ENCODE results near the gene TSSC4. TPM values are rescaled to one million over a fixed set of nuclear protein-coding genes. Genes with fewer than 3 reads are reported as not detected.

The TSSC4 gene
- total RNA-seq, 8 experiments from 2014 or later = 34.1 to 51.2 (median 42.6) TPM

DNA sequence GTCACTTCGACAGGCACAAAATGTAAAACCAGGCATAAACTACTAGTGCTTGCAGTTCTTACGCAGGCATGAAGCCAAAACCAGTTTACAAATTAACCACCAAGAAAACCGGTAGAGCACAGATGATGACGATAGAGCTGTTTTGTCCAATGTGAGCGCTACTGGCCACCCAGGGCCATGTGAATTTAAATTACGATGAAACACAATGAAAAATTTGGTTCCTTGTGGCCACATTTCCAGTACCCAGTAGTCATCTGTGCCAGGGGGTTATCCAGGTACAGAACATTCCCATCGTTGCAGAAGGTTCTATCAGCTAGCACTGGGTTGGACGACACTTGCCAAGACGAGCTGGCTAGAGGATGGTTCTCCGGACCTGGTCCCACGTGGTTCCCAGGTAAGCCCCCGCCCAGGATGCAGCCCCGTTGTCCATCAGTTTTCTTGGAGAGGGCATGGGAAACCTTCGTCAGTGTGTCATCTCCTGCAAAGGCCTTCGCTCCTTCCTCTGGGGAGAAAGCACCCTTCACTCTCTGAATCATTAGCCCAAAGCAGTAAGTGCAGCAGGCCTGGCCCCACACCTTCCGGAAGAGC, 24.5 kb upstream of the TSSC4 start:
- in situ Hi-C loops (cut with MboI; ENCODE audit: low pct_unique_long_range_greater_than_20kb in 2 of 9, low sequenced_read_pairs in 9 of 9, unreplicated experiment in 9 of 9) = no loop called here
- H3K27ac ChIP-seq = no peak overlapping the region
- no peak for ATAC-seq (replicated peaks in 6 of 8)
- H3K4me3 ChIP-seq = no peak overlapping the region
- H3K4me1 ChIP-seq (replicated peaks in 1 of 2) = peaks cover 3 to 5% of the 10 kb centered on the region in 2 donors
- WGBS, 10 experiments = 73 to 100% (median 88%) methylated on average over 1 to 9 of the region's 16 CpGs; no CpG with 5 or more reads in 1 of the 10 experiments

GRCh38 chr11:2376751-2377451, 23.6 kb upstream of the TSSC4 start, which contains the start of gene CD81:
Gene CD81 (plus strand): TSS chr11:2377310. CDS start chr11:2377550, 240 bp downstream.
- H3K27ac ChIP-seq = peak within 1 kb of the TSS in 1 of 2 donors; percentile 61
- ATAC-seq (replicated peaks in 6 of 8) = peak; percentile 25 to 73 (median 66)
- WGBS, 10 experiments = 0 to 32% (median 13%) methylated on average over 1 to 4 of the region's 65 CpGs; no CpG with 5 or more reads in 6 of the 10 experiments
- in situ Hi-C loops (cut with MboI; ENCODE audit: low pct_unique_long_range_greater_than_20kb in 2 of 9, low sequenced_read_pairs in 9 of 9, unreplicated experiment in 9 of 9) = no loop called here
- peaks cover 3 to 8% of the 10 kb centered on the region in 2 donors for H3K4me1 ChIP-seq (replicated peaks in 1 of 2)
- H3K4me3 ChIP-seq = peak within 1 kb of the TSS; percentile 66 to 100 (median 95)

DNA sequence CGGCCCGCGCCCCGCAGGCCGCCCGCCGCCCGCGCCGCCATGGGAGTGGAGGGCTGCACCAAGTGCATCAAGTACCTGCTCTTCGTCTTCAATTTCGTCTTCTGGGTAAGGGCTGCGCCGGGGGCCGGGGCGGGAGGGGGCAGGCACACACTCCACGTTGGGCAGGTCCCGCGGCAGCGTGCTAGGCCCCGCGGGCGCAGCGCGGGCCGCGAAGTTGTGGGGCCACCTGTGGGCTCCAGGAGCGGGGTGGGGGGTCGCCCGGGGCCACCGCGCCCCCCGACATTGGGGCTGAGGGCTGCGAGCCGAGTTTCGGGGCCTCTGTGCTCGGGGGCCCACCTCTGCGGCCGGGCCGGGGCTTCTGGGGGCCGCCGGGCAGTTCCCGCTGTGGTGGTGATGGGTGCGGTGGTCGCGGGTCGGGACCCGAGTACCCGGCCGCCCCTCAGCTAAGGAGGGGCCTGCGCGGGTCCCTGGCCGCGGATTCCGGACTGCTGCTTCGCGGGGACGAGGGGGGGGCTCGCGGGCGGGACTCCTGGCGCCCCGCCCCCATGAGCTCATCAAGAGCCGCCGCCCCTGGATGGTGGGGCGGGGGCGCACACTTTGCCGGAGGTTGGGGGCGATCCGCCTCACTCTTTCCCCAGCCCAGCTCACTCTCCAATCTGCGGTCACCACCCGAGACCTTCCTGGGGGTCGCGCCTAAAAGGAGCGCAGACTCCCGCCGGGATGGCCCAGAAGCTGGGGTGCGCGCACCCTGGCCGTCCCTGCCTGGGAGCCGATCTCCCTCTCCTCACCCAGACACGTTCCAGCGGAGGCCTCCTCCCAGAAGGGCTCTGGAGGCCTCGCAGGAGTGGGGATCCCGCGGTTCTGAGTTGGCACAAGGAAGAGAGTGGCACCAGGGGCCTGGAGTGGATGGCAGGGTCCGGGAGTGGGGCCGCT, 22.8 kb upstream of the TSSC4 start:
- in situ Hi-C loops (cut with MboI; ENCODE audit: low pct_unique_long_range_greater_than_20kb in 2 of 9, low sequenced_read_pairs in 9 of 9, unreplicated experiment in 9 of 9) = no loop called here
- peak; percentile 16 to 67 (median 57) for ATAC-seq (replicated peaks in 6 of 8)
- Histone ChIP-seq H3K4me3 (peak overlapping the region; percentile 66 to 100 (median 95)), H3K4me1 (replicated peaks in 1 of 2) (peaks cover 3 to 13% of the 10 kb centered on the region in 2 donors), H3K27ac (peak overlapping the region in 1 of 2 donors; percentile 61)
- WGBS, 10 experiments = 0% methylated on average over 2 to 5 of the region's 88 CpGs; no CpG with 5 or more reads in 6 of the 10 experiments

DNA sequence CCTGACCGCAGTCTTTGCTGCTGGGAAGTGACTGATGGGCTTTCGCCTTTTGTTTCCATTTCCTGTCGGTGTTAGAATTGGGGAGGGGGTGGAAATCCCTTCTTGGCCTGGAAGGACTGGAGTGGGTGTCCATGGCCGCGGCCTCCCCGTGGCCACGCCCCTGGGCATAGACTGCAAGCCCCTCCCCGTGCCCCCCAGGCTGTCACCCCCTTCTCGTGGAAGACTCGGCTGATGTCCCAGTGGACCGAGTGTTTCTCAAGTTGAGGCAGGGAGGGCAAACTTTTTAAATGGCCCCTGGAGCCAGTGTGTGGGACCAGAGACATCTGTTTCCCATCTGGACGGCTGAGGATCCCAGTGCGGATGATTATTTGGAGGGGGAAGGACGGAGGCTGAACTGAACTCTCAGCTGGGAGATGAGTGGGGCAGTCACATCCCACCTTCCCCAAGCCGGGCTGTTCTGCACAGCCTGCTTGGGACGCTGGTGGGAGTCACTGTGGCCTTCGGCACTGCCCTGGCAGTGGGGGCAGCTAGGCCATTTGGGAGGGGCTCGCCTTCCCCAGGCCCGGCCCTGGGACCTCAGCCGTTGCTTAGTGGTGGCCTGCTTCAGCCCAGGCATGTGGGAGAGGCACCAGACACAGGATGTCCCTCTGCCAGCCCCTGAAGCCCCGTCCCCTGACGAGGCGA, 21.9 kb upstream of the TSSC4 start:
- H3K4me3 ChIP-seq = peak overlapping the region; percentile 66 to 100 (median 95)
- no peak overlapping the region for H3K27ac ChIP-seq
- in situ Hi-C loops (cut with MboI; ENCODE audit: low pct_unique_long_range_greater_than_20kb in 2 of 9, low sequenced_read_pairs in 9 of 9, unreplicated experiment in 9 of 9) = no loop called here
- ATAC-seq (replicated peaks in 6 of 8) = peak in 5 of 8 experiments; percentile 6 to 52 (median 13)
- whole genome bisulfite sequencing, 10 experiments = 0% methylated on average over 1 to 3 of the region's 23 CpGs; no CpG with 5 or more reads in 6 of the 10 experiments
- peaks cover 3 to 16% of the 10 kb centered on the region in 2 donors for H3K4me1 ChIP-seq (replicated peaks in 1 of 2)

- in situ Hi-C loops (cut with MboI; ENCODE audit: low pct_unique_long_range_greater_than_20kb in 2 of 9, low sequenced_read_pairs in 9 of 9, unreplicated experiment in 9 of 9) = no loop called here
- H3K4me3 ChIP-seq = no peak overlapping the region
- peak in 3 of 8 experiments; percentile 0 to 3 (median 1) for ATAC-seq (replicated peaks in 6 of 8)
- H3K4me1 ChIP-seq (replicated peaks in 1 of 2) = peaks cover 3 to 16% of the 10 kb centered on the region in 2 donors
- 5 to 100% (median 60%) methylated on average over 1 to 5 of the region's 11 CpGs; no CpG with 5 or more reads in 6 of the 10 experiments for WGBS, 10 experiments
- no peak overlapping the region for H3K27ac ChIP-seq
Observed at GRCh38 chr11:2379466-2380174, 20.9 kb upstream of the TSSC4 start.

DNA sequence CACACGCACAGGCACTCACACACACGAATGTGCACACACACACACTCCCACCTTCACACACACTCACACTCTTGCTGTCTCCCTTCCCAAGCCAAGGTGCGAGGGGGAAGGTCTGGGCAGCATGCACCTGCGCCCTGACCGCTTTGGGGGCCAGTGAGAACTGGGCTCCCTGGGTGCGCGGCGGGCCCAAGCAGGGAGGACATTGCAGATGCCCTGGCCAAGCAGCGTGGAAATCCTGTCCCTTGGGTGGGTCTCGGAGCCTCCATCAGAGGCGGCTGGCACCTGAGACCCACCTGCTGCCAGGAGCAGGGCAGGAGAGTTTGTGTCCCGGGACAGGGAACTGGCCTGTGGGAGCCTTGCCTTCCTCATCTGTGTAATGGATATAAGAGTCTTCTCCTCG, 20.2 kb upstream of the TSSC4 start:
- no peak for ATAC-seq (replicated peaks in 6 of 8)
- H3K27ac ChIP-seq = no peak overlapping the region
- WGBS, 10 experiments = 20 to 86% methylated on average over 1 to 6 of the region's 13 CpGs; no CpG with 5 or more reads in 8 of the 10 experiments
- in situ Hi-C loops (cut with MboI; ENCODE audit: low pct_unique_long_range_greater_than_20kb in 2 of 9, low sequenced_read_pairs in 9 of 9, unreplicated experiment in 9 of 9) = no loop called here
- H3K4me1 ChIP-seq (replicated peaks in 1 of 2) = peaks cover 3 to 16% of the 10 kb centered on the region in 2 donors
- H3K4me3 ChIP-seq = no peak overlapping the region

DNA sequence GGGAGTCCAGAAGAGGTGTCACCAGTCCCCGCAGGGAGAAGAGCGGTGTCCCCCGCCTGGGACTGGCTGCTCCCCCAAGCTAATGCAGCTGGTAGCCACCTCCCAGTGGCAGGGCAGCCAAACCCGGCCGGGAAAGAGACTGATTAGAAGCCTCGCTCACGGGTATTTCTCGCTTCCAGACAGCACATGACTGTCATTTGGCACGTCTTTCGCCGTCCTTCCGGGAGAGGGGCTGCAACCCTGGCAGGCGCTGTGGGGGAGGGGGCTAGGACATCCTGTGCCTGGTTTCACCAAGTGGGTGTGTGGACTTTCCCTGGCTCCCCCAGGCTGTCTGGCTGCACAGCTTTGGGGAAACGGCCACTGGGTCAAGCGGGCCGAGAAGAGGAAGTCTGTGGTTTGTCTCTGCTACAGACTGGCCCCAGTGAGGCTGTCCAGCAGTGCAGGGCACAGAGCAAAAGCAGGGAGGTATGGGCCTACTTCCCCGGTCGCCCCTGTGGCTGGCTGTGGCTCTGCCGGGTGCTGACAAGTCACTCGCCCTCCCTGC, 19.7 kb upstream of the TSSC4 start:
- Histone ChIP-seq H3K4me1 (replicated peaks in 1 of 2) (peaks cover 3 to 16% of the 10 kb centered on the region in 2 donors), H3K27ac (no peak overlapping the region), H3K4me3 (no peak overlapping the region)
- in situ Hi-C loops (cut with MboI; ENCODE audit: low pct_unique_long_range_greater_than_20kb in 2 of 9, low sequenced_read_pairs in 9 of 9, unreplicated experiment in 9 of 9) = no loop called here
- ATAC-seq (replicated peaks in 6 of 8) = peak in 1 of 8 experiments; percentile 2
- WGBS, 10 experiments = 40 to 100% (median 73%) methylated on average over 1 to 8 of the region's 20 CpGs; no CpG with 5 or more reads in 5 of the 10 experiments

DNA sequence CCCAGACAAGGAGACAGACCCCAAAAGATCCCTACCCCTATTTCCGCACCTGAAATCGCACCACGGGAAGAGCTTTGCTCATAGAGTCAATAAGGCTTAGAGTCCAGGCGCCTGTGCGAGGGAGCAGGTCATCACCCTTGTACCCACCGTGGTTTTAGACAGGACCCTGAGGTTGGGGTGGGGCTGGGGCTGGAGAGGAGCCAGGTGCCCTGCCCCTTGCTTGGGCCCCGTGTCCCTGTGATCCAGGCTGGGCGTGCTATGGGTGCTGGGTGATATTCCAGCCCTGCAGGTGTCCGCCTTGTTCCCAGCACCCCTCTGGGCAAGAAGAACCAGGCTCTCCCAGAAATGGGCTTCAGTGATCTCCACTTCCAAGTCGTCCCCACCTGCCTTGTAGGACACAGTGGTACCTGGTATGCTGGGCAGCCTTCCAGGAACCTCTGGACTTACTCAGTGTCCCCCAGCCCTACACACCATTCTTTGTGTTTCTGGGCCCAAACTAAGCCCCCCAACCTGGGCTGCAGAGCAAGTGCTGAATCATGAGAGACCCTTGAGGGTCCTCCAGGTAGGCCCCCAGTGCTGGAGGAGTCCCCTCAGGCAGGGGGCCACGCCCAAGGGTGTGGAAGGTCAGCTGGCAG, 18.9 kb upstream of the TSSC4 start:
- WGBS, 10 experiments = 82 to 100% (median 85%) methylated on average over 2 to 5 of the region's 11 CpGs; no CpG with 5 or more reads in 6 of the 10 experiments
- H3K4me1 ChIP-seq (replicated peaks in 1 of 2) = peaks cover 3 to 21% of the 10 kb centered on the region in 2 donors
- ATAC-seq (replicated peaks in 6 of 8) = no peak
- in situ Hi-C loops (cut with MboI; ENCODE audit: low pct_unique_long_range_greater_than_20kb in 2 of 9, low sequenced_read_pairs in 9 of 9, unreplicated experiment in 9 of 9) = no loop called here
- no peak overlapping the region for H3K27ac ChIP-seq
- no peak overlapping the region for H3K4me3 ChIP-seq

DNA sequence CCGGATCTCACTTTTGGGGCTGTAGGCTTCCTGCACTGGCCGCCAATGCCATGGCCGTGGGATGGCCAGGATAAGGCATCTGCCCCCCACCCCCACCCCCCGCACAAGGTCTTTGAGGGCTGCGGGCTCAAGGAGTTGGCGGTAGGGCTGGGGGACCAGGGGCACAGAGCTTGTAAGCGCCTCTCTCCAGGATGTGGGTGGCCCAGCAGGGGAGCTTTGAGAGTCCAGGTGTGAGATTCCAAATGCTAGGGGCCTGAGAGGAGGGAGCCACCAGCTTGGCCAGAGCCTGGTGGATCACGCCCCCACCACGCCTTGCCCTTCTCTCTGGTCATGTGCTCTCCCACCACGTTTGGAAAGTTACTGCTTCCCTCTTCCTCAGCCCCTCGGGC, 18.4 kb upstream of the TSSC4 start:
- in situ Hi-C loops (cut with MboI; ENCODE audit: low pct_unique_long_range_greater_than_20kb in 2 of 9, low sequenced_read_pairs in 9 of 9, unreplicated experiment in 9 of 9) = no loop called here
- Histone ChIP-seq H3K27ac (no peak overlapping the region), H3K4me1 (replicated peaks in 1 of 2) (peaks cover 6 to 26% of the 10 kb centered on the region in 2 donors), H3K4me3 (no peak overlapping the region)
- no peak for ATAC-seq (replicated peaks in 6 of 8)
- WGBS, 10 experiments = 93% methylated on average over 3 of the region's 11 CpGs; no CpG with 5 or more reads in 9 of the 10 experiments

- peak; percentile 1 to 49 (median 9) for ATAC-seq (replicated peaks in 6 of 8)
- Histone ChIP-seq H3K4me3 (no peak overlapping the region), H3K4me1 (replicated peaks in 1 of 2) (peaks cover 8 to 34% of the 10 kb centered on the region in 2 donors), H3K27ac (peak overlapping the region in 1 of 2 donors; percentile 21)
- in situ Hi-C loops (cut with MboI; ENCODE audit: low pct_unique_long_range_greater_than_20kb in 2 of 9, low sequenced_read_pairs in 9 of 9, unreplicated experiment in 9 of 9) = no loop called here
- WGBS, 10 experiments = 7 to 77% (median 70%) methylated on average over 1 to 5 of the region's 26 CpGs; no CpG with 5 or more reads in 5 of the 10 experiments
Observed at GRCh38 chr11:2382936-2383851, 17.4 kb upstream of the TSSC4 start.
